ENCODE results near the gene ZNF331. TPM values are rescaled to one million over a fixed set of nuclear protein-coding genes. Genes with fewer than 3 reads are reported as not detected.
A peak's percentile ranks its signal among the peaks of the same experiment; 100 is the strongest.

Gene ZNF331
- total and polyA plus RNA-seq, 2 donors (not counting 1 experiment from before 2014, with no cell fraction given) = 4.8 to 16.2 TPM

DNA sequence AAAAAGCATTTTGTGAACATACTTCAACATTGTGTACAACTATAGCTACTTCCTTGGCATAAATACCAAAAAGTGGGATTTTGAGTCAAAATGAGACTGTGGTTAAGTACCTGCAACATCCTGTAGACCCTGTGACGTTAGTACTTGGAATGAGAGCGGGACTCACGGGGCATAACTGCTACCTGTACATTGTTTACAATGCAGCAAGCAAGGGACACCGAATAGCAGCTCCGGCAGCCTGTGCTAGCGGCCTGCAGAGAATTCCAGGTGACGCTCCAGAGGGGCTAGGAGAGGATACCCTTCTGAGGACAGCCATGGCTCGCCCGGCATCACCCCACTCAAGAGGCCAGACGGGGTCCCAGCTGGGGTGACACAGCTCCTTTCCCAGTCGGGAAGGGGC is 824 bp upstream of the ZNF331 start:
- H3K9me3 ChIP-seq (ENCODE audit: control insufficient read depth, insufficient read depth, low read depth, low read length) = no peaks in the 10 kb centered on the region
- peak overlapping the region; percentile 88 for H3K27ac ChIP-seq (ENCODE audit: insufficient read depth, low read length)
- H3K36me3 ChIP-seq (ENCODE audit: control insufficient read depth, insufficient read depth, low read length) = no peaks in the 10 kb centered on the region
- no peaks in the 10 kb centered on the region for H4K20me1 ChIP-seq (ENCODE audit: control insufficient read depth, extremely low read depth, insufficient read depth, low read length)
- no peak for TF ChIP-seq EZH2 (IDR thresholded peaks at IDR 0.05; ENCODE audit: low read length, missing control alignments)
- TF ChIP-seq, protein P1, sequence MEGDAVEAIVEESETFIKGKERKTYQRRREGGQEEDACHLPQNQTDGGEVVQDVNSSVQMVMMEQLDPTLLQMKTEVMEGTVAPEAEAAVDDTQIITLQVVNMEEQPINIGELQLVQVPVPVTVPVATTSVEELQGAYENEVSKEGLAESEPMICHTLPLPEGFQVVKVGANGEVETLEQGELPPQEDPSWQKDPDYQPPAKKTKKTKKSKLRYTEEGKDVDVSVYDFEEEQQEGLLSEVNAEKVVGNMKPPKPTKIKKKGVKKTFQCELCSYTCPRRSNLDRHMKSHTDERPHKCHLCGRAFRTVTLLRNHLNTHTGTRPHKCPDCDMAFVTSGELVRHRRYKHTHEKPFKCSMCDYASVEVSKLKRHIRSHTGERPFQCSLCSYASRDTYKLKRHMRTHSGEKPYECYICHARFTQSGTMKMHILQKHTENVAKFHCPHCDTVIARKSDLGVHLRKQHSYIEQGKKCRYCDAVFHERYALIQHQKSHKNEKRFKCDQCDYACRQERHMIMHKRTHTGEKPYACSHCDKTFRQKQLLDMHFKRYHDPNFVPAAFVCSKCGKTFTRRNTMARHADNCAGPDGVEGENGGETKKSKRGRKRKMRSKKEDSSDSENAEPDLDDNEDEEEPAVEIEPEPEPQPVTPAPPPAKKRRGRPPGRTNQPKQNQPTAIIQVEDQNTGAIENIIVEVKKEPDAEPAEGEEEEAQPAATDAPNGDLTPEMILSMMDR (conservative IDR thresholded peaks at IDR 0.05 in 1 of 2, IDR thresholded peaks at IDR 0.05 in 1 of 2; ENCODE audit: low read depth in 1 of 2, low read length in 2 of 2) = no peak
- H3K27me3 ChIP-seq (ENCODE audit: control insufficient read depth, insufficient read depth, low read length) = no peaks in the 10 kb centered on the region
- H3K4me1 ChIP-seq (ENCODE audit: control insufficient read depth, extremely low read depth, insufficient read depth, low read length) = no peaks in the 10 kb centered on the region
- H3K9ac ChIP-seq (ENCODE audit: insufficient read depth, low read length) = peak overlapping the region; percentile 74
- H2AFZ ChIP-seq (ENCODE audit: low read length) = peak overlapping the region; percentile 96
- no peak overlapping the region for H3K4me2 ChIP-seq (ENCODE audit: extremely low read depth, insufficient read depth, low read length)
- DNase-seq (ENCODE audit: low read depth in 2 of 2) = no peak
- H3K79me2 ChIP-seq (ENCODE audit: control insufficient read depth, insufficient read depth, low read length) = peaks cover 5% of the 10 kb centered on the region
- H3K4me3 ChIP-seq (replicated peaks in 1 of 4; ENCODE audit: control extremely low read depth in 1 of 4, insufficient read depth in 1 of 4, low read depth in 3 of 4, low read length in 4 of 4) = peak overlapping the region; percentile 56 to 78 (median 74)

DNA sequence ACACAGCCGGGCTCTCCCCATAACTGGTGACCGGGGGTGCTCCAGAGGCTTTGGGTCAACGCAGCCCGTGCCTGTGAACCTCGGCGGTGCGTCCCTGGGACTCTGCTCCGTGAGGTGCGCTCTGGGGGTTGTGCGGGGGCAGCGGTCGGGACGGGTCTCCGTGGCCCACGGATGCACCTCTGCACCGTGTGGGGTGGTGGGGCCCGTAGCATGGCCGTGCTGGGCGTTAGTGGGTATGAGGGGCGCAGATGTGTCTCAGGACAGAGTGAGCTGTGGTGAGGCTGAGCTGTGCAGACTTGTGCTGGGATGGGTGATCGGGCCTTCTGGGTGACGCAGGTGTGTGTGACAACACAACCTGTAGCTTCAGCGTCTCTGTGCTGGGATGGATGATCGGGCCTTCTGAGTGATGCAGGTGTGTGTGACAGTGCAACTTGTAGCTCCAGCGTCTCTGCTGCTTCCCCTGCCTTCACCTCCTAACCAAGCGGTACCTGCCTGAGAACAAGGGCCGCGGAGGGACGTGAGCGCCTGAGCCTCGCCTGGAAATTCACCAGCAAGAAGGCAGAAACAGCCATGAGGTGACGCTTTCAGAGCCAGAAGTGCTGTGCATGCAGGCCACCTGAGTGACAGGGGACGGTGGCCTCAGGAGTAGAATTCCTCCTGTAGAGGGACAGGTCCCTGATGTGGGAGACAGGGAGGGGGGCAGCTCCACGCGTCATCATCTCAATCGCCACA is 599 bp downstream of the ZNF331 start:
- TF ChIP-seq, protein P1 (conservative IDR thresholded peaks at IDR 0.05 in 1 of 2, IDR thresholded peaks at IDR 0.05 in 1 of 2; ENCODE audit: low read depth in 1 of 2, low read length in 2 of 2) = no peak
- no peak for TF ChIP-seq EZH2 (IDR thresholded peaks at IDR 0.05; ENCODE audit: low read length, missing control alignments)
- Histone ChIP-seq H2AFZ (ENCODE audit: low read length) (peak overlapping the region; percentile 96), H3K36me3 (ENCODE audit: control insufficient read depth, insufficient read depth, low read length) (no peaks in the 10 kb centered on the region), H3K9ac (ENCODE audit: insufficient read depth, low read length) (peak overlapping the region; percentile 74), H3K79me2 (ENCODE audit: control insufficient read depth, insufficient read depth, low read length) (peaks cover 5% of the 10 kb centered on the region), H3K4me3 (replicated peaks in 1 of 4; ENCODE audit: control extremely low read depth in 1 of 4, insufficient read depth in 1 of 4, low read depth in 3 of 4, low read length in 4 of 4) (peak overlapping the region; percentile 56 to 78 (median 74)), H4K20me1 (ENCODE audit: control insufficient read depth, extremely low read depth, insufficient read depth, low read length) (no peaks in the 10 kb centered on the region), H3K4me2 (ENCODE audit: extremely low read depth, insufficient read depth, low read length) (peak overlapping the region; percentile 62), H3K27me3 (ENCODE audit: control insufficient read depth, insufficient read depth, low read length) (no peaks in the 10 kb centered on the region), H3K4me1 (ENCODE audit: control insufficient read depth, extremely low read depth, insufficient read depth, low read length) (no peaks in the 10 kb centered on the region), H3K27ac (ENCODE audit: insufficient read depth, low read length) (peak overlapping the region; percentile 88), H3K9me3 (ENCODE audit: control insufficient read depth, insufficient read depth, low read depth, low read length) (no peaks in the 10 kb centered on the region)
- DNase-seq (ENCODE audit: low read depth in 2 of 2) = no peak

DNA sequence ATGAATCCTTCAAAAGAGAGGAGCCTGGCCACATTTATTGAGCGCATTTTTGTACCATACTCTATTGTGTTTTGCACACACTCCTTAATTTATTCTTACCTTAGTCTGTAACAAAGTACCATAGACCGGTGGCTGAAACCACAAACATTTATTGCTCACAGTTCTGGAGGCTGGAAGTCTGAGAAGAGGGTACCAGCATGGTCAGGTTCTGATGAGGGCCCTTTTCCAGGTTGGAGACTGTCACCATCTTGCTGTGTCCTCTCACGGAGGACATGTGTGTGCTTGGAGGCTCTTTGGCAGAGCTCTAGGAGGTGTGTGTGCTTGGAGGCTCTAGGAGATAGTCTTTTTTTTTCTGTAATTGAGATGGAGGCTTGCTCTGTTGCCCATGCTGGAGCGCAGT is 2.1 kb downstream of the ZNF331 start:
- Histone ChIP-seq H3K4me1 (ENCODE audit: control insufficient read depth, extremely low read depth, insufficient read depth, low read length) (no peaks in the 10 kb centered on the region), H3K9ac (ENCODE audit: insufficient read depth, low read length) (no peak overlapping the region), H3K27me3 (ENCODE audit: control insufficient read depth, insufficient read depth, low read length) (no peaks in the 10 kb centered on the region), H3K4me2 (ENCODE audit: extremely low read depth, insufficient read depth, low read length) (no peak overlapping the region), H3K27ac (ENCODE audit: insufficient read depth, low read length) (no peak overlapping the region), H4K20me1 (ENCODE audit: control insufficient read depth, extremely low read depth, insufficient read depth, low read length) (no peaks in the 10 kb centered on the region), H3K79me2 (ENCODE audit: control insufficient read depth, insufficient read depth, low read length) (peaks cover 5% of the 10 kb centered on the region), H3K36me3 (ENCODE audit: control insufficient read depth, insufficient read depth, low read length) (no peaks in the 10 kb centered on the region), H3K9me3 (ENCODE audit: control insufficient read depth, insufficient read depth, low read depth, low read length) (no peaks in the 10 kb centered on the region), H2AFZ (ENCODE audit: low read length) (no peak overlapping the region), H3K4me3 (replicated peaks in 1 of 4; ENCODE audit: control extremely low read depth in 1 of 4, insufficient read depth in 1 of 4, low read depth in 3 of 4, low read length in 4 of 4) (no peak overlapping the region)
- TF ChIP-seq, protein P1 (conservative IDR thresholded peaks at IDR 0.05 in 1 of 2, IDR thresholded peaks at IDR 0.05 in 1 of 2; ENCODE audit: low read depth in 1 of 2, low read length in 2 of 2) = no peak
- TF ChIP-seq EZH2 (IDR thresholded peaks at IDR 0.05; ENCODE audit: low read length, missing control alignments) = no peak
- DNase-seq (ENCODE audit: low read depth in 2 of 2) = no peak
